GM19193 (cell line): ENCODE results near the gene C12orf42.

Experiments
- POLR2A ChIP-seq: IDR thresholded peaks from 4 replicates; pipeline ENCODE4 v1.6.1; 2011; ENCODE audit not compliant: insufficient read depth, insufficient read length; ENCODE audit errors: extremely low read depth

The C12orf42 gene

GRCh38 chr12:103279444-103279843 lies 216.3 kb downstream of the C12orf42 start:
- no peak for TF ChIP-seq POLR2A

GRCh38 chr12:103278329-103278728 lies 217.4 kb downstream of the C12orf42 start:
- TF ChIP-seq POLR2A: no peak

DNA sequence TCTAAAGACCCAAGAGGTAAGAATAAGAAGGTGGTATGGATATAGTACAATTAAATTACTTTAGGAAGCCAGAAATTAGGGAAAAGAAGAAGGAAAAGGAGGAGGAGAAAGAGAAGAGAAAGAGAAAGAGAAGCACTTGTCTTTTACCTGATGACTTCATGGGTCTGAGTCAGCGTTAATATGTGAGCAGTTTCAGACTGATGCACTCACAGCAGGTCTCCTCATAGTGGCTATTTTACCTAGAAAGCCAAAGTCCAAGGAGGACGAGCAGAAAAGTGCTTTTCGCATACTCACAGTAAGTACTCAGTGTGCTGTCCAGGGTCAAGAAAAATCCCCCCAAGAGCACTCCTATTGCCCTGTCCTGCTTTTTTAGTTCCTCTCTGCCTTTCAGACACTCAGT lies 222.1 kb downstream of the C12orf42 start:
- TF ChIP-seq POLR2A: no peak

DNA sequence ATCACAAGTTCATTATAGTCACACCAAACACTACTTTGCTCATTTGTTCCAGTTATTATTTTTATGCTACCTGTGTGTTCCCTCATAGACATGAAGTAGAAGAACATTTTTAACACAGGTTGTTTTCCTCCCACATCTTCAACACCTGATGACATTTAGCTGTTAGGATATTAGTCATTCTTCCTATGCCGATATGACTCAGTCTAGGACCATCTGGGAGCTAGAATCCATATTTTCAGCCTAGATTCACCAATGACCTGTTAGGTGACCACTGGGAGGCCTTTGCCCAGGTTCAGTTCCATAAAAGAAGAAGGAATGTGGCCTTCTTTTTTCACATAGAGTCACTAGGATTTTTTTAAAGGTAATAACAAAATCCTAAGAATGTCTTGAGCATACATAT lies 222.8 kb downstream of the C12orf42 start:
- TF ChIP-seq POLR2A: no peak

DNA sequence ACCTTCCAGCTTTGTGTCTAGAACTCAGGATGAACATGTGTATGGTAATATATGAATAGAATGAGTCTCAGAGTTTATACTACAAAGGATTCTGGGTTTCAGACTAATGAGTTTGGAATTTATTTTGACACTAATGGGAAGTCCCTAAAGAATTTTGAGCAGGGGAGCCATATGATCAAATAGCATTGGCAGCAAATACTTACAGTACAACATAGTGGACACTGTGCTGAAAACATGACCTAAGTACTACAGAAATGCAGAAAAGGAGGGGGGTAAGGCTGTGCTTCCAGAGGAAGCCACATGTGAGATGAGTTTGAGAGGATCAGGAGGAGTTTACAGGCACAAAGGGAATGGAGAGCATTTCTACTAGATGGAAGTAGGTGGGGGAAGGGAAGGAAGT lies 225.8 kb downstream of the C12orf42 start:
- no peak for TF ChIP-seq POLR2A

DNA sequence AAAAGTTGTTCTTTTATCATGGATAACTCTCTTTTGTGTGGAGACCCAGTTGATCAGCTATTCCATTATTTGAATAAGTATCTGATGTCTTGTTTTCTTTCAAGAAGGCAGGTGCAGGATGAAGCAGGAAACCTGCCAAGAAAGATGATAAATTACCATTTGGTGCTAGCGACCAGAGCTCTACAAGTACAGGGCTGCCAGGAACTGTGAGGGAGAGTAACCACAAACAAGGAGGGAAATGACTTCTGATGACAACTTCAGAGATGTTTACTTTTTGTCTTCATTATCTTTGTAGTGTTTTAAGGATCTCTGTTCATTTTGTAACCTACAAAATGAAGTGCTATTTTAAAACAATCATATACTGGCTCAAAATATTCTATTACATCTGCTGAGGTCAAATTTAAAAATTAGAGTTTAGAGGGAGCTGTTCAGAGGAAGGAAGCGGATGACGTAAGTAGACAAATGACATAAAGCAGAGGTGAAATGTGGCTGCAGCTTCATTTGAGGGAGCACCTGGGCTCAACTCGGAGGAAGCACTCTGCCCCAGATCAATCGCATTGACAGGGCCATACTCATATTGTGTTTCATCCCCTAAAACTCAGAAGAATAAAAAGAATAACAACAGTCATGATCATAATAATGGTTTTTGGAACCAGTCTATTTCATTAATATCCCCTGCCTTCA lies 226.8 kb downstream of the C12orf42 start:
- no peak for TF ChIP-seq POLR2A

GRCh38 chr12:103257763-103258162 lies 238.0 kb downstream of the C12orf42 start:
- TF ChIP-seq POLR2A: no peak
